ENCODE data around the gene NEU1. TPM values are rescaled to one million over a fixed set of nuclear protein-coding genes. Genes with fewer than 3 reads are reported as not detected.
"Not testable (repeated sequence)": the region's sequence is repeated elsewhere in the genome, so short reads cannot be mapped to it uniquely, and the experiment has no call there.

NEU1 gene
- polyA plus RNA-seq, 2 of the 4 experiments (the other 2 are of a cell fraction): 15.8 to 19.2 TPM

DNA sequence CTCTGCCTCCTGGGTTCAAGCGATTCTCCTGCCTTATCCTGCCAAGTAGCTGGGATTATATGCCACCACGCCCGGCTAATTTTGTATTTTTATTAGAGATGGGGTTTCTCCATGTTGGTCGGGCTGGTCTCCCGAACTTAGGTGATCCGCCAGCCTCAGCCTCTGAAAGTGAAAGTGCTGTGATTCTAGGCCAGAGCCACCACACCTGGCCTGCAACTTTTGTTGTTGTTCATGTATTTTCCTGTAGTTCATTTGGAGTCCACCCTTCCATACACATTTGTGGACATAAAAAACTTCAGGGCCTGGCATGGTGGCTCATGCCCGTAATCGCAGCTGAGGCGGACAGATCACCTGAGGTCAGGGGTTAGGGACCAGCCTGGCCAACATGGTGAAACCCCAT, 20.6 kb downstream of the NEU1 start:
- 95% methylated on average over 9 of the region's 9 CpGs for WGBS (ENCODE audit: missing lambda C conversion rate)

DNA sequence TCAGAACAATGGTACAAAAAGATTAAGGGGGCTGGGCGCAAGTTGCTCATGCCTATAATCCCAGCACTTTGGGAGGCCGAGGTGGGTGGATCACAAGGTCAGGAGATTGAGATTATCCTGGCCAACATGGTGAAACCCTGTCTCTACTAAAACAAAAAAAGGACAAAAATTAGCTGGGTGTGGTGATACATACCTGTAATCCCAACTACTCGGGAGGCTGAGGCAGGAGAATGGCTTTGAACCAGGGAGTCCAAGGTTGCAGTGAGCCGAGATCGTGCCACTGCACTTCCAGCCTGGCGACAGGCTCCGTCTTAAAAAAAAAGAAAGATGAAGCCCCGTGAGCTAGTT, 22.9 kb downstream of the NEU1 start:
- 92% methylated on average over 8 of the region's 8 CpGs for whole genome bisulfite sequencing (ENCODE audit: missing lambda C conversion rate)
- ATAC-seq: not testable (repeated sequence)
- CTCF ChIA-PET: interaction anchor here (0.7 to 1.3 kb wide), 2 partner anchors 10 to 20 kb away, joined by 3 to 4 read pairs; no protein-coding TSS in a partner anchor

More for the DNA sequence above, 20.6 kb downstream of the NEU1 start:
- Histone ChIP-seq H3K9me3 (no peaks in the 10 kb centered on the region), H3K4me1 (peaks cover 20% of the 10 kb centered on the region; the same call in 2 of the 3 replicates), H3K4me3 (no peak overlapping the region), H3K4me2 (no peak overlapping the region), H3K27ac (no peak overlapping the region)
- ChIA-PET CTCF (no interaction called here), POLR2A (interaction anchor here (1.4 kb wide), 1 partner anchor 21 kb away, joined by 3 read pairs; the partner anchor contains the start of gene NEU1)
- ATAC-seq (no peak), FAIRE-seq (no peak), DNase-seq (ENCODE audit: low read depth in 1 of 2, low spot score in 1 of 2) (no peak)
- TF ChIP-seq CEBPB (IDR thresholded peaks at IDR 0.05) (no peak), FOSB (CRISPR knock-in tag; IDR thresholded peaks at IDR 0.05) (no peak), HOXB5 (CRISPR knock-in tag; IDR thresholded peaks at IDR 0.05) (no peak), SMC3 (IDR thresholded peaks at IDR 0.05) (no peak), KDM5A (IDR thresholded peaks at IDR 0.05) (no peak)
- TF ChIP-seq, protein P1, sequence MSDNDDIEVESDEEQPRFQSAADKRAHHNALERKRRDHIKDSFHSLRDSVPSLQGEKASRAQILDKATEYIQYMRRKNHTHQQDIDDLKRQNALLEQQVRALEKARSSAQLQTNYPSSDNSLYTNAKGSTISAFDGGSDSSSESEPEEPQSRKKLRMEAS (IDR thresholded peaks at IDR 0.05): no peak

DNA sequence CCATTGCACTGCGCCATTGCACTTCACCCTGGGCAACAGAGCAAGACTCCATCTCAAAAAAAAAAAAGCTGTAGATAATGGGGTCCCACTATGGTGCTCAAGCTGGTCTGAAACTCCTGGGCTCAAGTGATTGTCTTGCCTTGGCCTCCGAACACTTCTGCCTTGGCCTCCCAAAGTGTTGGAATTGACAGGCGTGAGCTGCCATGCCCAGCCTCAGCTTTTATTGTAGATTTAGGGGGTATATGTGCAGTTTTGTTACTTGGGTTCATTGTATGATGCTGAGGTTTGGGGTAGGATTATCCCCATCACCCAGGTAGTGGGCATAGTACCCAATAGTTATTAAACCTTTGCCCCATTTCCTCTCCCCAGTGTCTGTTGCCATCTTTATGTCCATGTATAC, 23.7 kb downstream of the NEU1 start:
- FAIRE-seq: no peak
- H3K27ac ChIP-seq: no peak overlapping the region
- TF ChIP-seq HOXB5 (CRISPR knock-in tag; IDR thresholded peaks at IDR 0.05) (no peak), TP53 (CRISPR knock-in tag; IDR thresholded peaks at IDR 0.05) (no peak), POLR2AphosphoS2 (conservative IDR thresholded peaks at IDR 0.05; ENCODE audit: low read length) (no peak), NR3C1 (IDR thresholded peaks at IDR 0.05) (no peak), CHD4 (IDR thresholded peaks at IDR 0.05; ENCODE audit: borderline replicate concordance) (no peak), SREBF2 (IDR thresholded peaks at IDR 0.05) (no peak), HOXA7 (CRISPR knock-in tag; IDR thresholded peaks at IDR 0.05) (no peak), MYC (IDR thresholded peaks at IDR 0.05; ENCODE audit: borderline replicate concordance, low read length) (no peak), RCOR1 (IDR thresholded peaks at IDR 0.05; ENCODE audit: low read depth, low read length) (no peak), ZNF302 (CRISPR knock-in tag; IDR thresholded peaks at IDR 0.05) (no peak), CBX8 (IDR thresholded peaks at IDR 0.05) (no peak)
- TF ChIP-seq, protein P2, sequence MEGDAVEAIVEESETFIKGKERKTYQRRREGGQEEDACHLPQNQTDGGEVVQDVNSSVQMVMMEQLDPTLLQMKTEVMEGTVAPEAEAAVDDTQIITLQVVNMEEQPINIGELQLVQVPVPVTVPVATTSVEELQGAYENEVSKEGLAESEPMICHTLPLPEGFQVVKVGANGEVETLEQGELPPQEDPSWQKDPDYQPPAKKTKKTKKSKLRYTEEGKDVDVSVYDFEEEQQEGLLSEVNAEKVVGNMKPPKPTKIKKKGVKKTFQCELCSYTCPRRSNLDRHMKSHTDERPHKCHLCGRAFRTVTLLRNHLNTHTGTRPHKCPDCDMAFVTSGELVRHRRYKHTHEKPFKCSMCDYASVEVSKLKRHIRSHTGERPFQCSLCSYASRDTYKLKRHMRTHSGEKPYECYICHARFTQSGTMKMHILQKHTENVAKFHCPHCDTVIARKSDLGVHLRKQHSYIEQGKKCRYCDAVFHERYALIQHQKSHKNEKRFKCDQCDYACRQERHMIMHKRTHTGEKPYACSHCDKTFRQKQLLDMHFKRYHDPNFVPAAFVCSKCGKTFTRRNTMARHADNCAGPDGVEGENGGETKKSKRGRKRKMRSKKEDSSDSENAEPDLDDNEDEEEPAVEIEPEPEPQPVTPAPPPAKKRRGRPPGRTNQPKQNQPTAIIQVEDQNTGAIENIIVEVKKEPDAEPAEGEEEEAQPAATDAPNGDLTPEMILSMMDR (IDR thresholded peaks at IDR 0.05): no peak
- peak overlapping the region; percentile 99 for H3K4me3 ChIP-seq
- H3K9me3 ChIP-seq: no peaks in the 10 kb centered on the region
- WGBS (ENCODE audit: missing lambda C conversion rate): 100% methylated on average over 3 of the region's 3 CpGs
- CTCF ChIA-PET: interaction anchor here (1.4 kb wide), 1 partner anchor 66 kb away, joined by 6 read pairs; no protein-coding TSS in a partner anchor
- H3K4me2 ChIP-seq: peak overlapping the region; percentile 99
- POLR2A ChIA-PET: interaction anchor here (1.3 to 2.0 kb wide), 2 partner anchors 12 to 24 kb away, joined by 3 to 6 read pairs; partner anchors contain the start of genes HSPA1B and NEU1
- H3K4me1 ChIP-seq: peaks cover 20% of the 10 kb centered on the region; the same call in 2 of the 3 replicates
- no peak for ATAC-seq
- no peak for DNase-seq (ENCODE audit: low read depth in 1 of 2, low spot score in 1 of 2)

More for the DNA sequence above, 22.9 kb downstream of the NEU1 start:
- not testable (repeated sequence) for H3K4me3 ChIP-seq; FAIRE-seq; DNase-seq (ENCODE audit: low read depth in 1 of 2, low spot score in 1 of 2); H3K27ac ChIP-seq; H3K9me3 ChIP-seq
- Histone ChIP-seq H3K4me2 (peak overlapping the region; percentile 99; the same call in 2 of the 3 replicates), H3K4me1 (peaks cover 20% of the 10 kb centered on the region; the same call in 2 of the 3 replicates)
- POLR2A ChIA-PET: interaction anchor here (1.3 to 2.0 kb wide), 2 partner anchors 12 to 23 kb away, joined by 3 to 6 read pairs; partner anchors contain the start of genes HSPA1B and NEU1

DNA sequence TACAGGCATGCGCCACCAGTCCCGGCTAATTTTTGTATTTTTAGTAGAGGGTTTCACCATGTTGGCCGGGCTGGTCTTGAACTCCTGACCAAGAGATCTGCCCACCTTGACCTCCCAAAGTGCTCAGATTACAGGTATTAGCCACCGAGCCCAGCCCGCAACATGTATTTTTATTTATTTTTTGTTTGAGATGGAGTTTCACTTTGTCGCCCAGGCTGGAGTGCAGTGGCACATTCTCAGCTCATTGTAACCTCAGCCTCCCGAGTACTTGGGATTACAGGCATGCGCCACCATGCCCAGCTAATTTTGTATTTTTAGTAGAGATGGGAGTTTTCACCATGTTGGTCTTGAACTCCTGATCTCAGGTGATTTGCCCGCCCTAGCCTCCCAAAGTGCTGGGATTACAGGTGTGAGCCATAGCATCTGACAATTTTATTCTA, 24.5 kb downstream of the NEU1 start:
- ChIA-PET CTCF (interaction anchor here (0.7 to 1.4 kb wide), 3 partner anchors 50 to 85 kb away, joined by 3 to 6 read pairs (median 3); no protein-coding TSS in a partner anchor), POLR2A (interaction anchor here (2.0 kb wide), 1 partner anchor 11 kb away, joined by 6 read pairs; the partner anchor contains the start of gene HSPA1B)
- not testable (repeated sequence) for FAIRE-seq; DNase-seq (ENCODE audit: low read depth in 1 of 2, low spot score in 1 of 2); ATAC-seq; H3K9me3 ChIP-seq
- Histone ChIP-seq H3K4me2 (peak overlapping the region; percentile 99), H3K27ac (peak overlapping the region in 1 of 2 experiments; percentile 99; a peak in 3 of 6 replicates), H3K4me1 (peaks cover 20% of the 10 kb centered on the region; the same call in 2 of the 3 replicates), H3K4me3 (peak overlapping the region; percentile 99)
- WGBS (ENCODE audit: missing lambda C conversion rate): 78% methylated on average over 7 of the region's 9 CpGs

Data from A549 (cell line).